DOHH2 (cell line): ENCODE data around the gene CCN5.

Source experiments
- H3F3A ChIP-seq: fragments of 200-600 bp; sonication (generic), shearing (Covaris generic); 2 replicates; pipeline ENCODE4 v1.6.0; 2016; ENCODE audit warnings: antibody characterized with exemption, mild to moderate bottlenecking; ENCODE audit not compliant: control insufficient read depth, insufficient read depth
- H3K27ac ChIP-seq: fragments of 200-600 bp; sonication (generic); 2 replicates; pipeline ENCODE4 v1.5.1; 2014; ENCODE audit warnings: low read depth, mild to moderate bottlenecking, low read length, moderate library complexity
- H3K27me3 ChIP-seq: fragments of 200-600 bp; sonication (generic); 2 replicates; pipeline ENCODE4 v1.6.1; 2014; ENCODE audit warnings: mild to moderate bottlenecking, low read length, mixed read lengths; ENCODE audit not compliant: control insufficient read depth
- H3K36me3 ChIP-seq: fragments of 200-600 bp; sonication (generic); 2 replicates; pipeline ENCODE4 v1.6.1; 2014; ENCODE audit warnings: mild to moderate bottlenecking, low read length, moderate library complexity, mixed read lengths; ENCODE audit not compliant: control insufficient read depth
- H3K4me1 ChIP-seq: fragments of 200-600 bp; sonication (generic); 2 replicates; pipeline ENCODE4 v1.6.1; 2014; ENCODE audit warnings: mild to moderate bottlenecking, low read length, mixed read lengths; ENCODE audit not compliant: control insufficient read depth
- H3K4me2 ChIP-seq: fragments of 200-600 bp; sonication (generic); 2 replicates; pipeline ENCODE4 v1.6.0; 2014; ENCODE audit warnings: mild to moderate bottlenecking, low read length, moderate library complexity
- H3K4me3 ChIP-seq: fragments of 200-600 bp; sonication (generic); 2 replicates; pipeline ENCODE4 v1.5.1; 2014; ENCODE audit warnings: mild to moderate bottlenecking, low read length, mixed read lengths
- H3K79me2 ChIP-seq: fragments of 200-600 bp; sonication (generic); 2 replicates; pipeline ENCODE4 v1.6.1; 2014; ENCODE audit warnings: mild to moderate bottlenecking, low read length, mixed read lengths; ENCODE audit not compliant: control insufficient read depth
- H3K9me2 ChIP-seq: fragments of 200-600 bp; sonication (generic); replicated peaks from 2 replicates; pipeline ENCODE4 v1.6.1; 2014; ENCODE audit warnings: mild to moderate bottlenecking, low read length, mixed read lengths; ENCODE audit not compliant: control insufficient read depth
- H3K9me3 ChIP-seq: fragments of 200-600 bp; sonication (generic); 2 replicates; pipeline ENCODE4 v1.6.1; 2014; ENCODE audit warnings: antibody characterized with exemption, low read length, mixed read lengths; ENCODE audit not compliant: control insufficient read depth, insufficient read depth
- H4K20me1 ChIP-seq: fragments of 200-600 bp; sonication (generic); 2 replicates; pipeline ENCODE4 v1.6.0; 2014; ENCODE audit warnings: low read depth, mild to moderate bottlenecking, antibody characterized with exemption, low read length, moderate library complexity; ENCODE audit not compliant: control insufficient read depth, insufficient read depth
- EZH2phosphoT487 ChIP-seq: fragments of 200-600 bp; sonication (generic); IDR thresholded peaks from 2 replicates; pipeline ENCODE4 v1.6.1; 2017; ENCODE audit warnings: borderline replicate concordance, mild to moderate bottlenecking, antibody characterized with exemption, low read length, moderate library complexity, mixed read lengths
- TF ChIP-seq, protein P1 (sequence below): fragments of 200-600 bp; sonication (generic); IDR thresholded peaks from one replicate; pipeline ENCODE4 v1.5.1; 2014; ENCODE audit warnings: antibody characterized with exemption, mild to moderate bottlenecking, low read depth, low read length; ENCODE audit not compliant: poor library complexity, severe bottlenecking

Gene CCN5

DNA sequence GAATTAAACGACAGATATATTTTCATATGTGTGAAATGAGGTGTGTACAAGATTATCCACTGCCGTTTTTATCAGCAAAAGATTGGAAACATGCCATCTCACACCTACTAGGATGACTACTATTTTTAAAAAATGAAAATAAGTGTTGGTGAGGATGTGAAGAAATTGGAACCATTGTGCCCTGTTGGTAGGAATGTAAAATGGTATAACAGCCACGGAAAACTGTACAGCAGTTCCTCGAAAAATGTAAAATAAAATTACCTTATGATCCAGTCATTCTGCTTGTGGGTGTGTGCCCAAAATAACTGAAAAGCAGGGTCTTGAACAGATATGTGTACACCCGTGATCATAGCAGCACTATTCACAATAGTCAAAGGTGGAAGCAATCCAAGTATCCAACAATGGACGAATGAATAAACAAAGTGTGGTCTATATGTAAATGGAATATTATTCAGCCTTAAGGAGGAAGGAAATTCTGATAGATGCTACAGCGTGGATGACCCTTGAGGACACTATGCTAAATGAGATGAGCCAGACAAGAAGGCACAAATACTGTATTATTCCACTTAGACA is 27.0 kb upstream of the CCN5 start:
- H3K36me3 ChIP-seq: no peaks in the 10 kb centered on the region
- H3K4me1 ChIP-seq: peaks cover 7% of the 10 kb centered on the region
- no peaks in the 10 kb centered on the region for H3K9me3 ChIP-seq
- H3K4me3 ChIP-seq: no peak overlapping the region
- H3K27me3 ChIP-seq: peaks cover 2% of the 10 kb centered on the region; the same call in 1 of the 2 replicates
- no peaks in the 10 kb centered on the region for H3K79me2 ChIP-seq
- no peaks in the 10 kb centered on the region for H3K9me2 ChIP-seq
- H3K27ac ChIP-seq: no peak overlapping the region
- TF ChIP-seq EZH2phosphoT487: no peak
- TF ChIP-seq, protein P1, sequence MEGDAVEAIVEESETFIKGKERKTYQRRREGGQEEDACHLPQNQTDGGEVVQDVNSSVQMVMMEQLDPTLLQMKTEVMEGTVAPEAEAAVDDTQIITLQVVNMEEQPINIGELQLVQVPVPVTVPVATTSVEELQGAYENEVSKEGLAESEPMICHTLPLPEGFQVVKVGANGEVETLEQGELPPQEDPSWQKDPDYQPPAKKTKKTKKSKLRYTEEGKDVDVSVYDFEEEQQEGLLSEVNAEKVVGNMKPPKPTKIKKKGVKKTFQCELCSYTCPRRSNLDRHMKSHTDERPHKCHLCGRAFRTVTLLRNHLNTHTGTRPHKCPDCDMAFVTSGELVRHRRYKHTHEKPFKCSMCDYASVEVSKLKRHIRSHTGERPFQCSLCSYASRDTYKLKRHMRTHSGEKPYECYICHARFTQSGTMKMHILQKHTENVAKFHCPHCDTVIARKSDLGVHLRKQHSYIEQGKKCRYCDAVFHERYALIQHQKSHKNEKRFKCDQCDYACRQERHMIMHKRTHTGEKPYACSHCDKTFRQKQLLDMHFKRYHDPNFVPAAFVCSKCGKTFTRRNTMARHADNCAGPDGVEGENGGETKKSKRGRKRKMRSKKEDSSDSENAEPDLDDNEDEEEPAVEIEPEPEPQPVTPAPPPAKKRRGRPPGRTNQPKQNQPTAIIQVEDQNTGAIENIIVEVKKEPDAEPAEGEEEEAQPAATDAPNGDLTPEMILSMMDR: no peak
- H4K20me1 ChIP-seq: no peaks in the 10 kb centered on the region
- no peak overlapping the region for H3K4me2 ChIP-seq
- no peaks in the 10 kb centered on the region for H3F3A ChIP-seq

DNA sequence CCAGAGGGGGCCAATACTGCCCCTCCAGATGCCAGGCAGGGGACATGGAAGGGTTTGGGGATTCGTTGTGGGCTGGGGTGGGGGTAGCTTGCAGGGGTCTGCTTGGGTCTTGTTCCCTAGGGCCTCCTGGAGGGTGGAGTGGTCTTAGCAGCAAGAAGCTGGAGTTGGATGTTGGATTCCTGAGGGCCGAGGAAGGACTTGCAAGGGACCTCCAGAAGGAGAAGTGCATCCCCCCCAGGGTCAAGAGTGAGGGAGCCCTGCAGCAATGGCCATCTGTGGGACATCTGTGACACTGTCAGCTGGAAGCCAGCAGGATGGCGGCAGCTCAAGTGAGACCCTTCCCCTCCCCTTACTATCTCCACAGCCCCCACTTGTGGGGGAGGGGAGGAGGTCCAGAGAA is 25.4 kb upstream of the CCN5 start:
- no peak overlapping the region for H3K4me3 ChIP-seq
- no peaks in the 10 kb centered on the region for H3K79me2 ChIP-seq
- H3K27ac ChIP-seq: no peak overlapping the region
- no peaks in the 10 kb centered on the region for H4K20me1 ChIP-seq
- peaks cover 2% of the 10 kb centered on the region; the same call in 1 of the 2 replicates for H3K27me3 ChIP-seq
- H3F3A ChIP-seq: no peaks in the 10 kb centered on the region
- peaks cover 2% of the 10 kb centered on the region for H3K4me1 ChIP-seq
- no peak for TF ChIP-seq EZH2phosphoT487
- TF ChIP-seq, protein P1: no peak
- H3K9me2 ChIP-seq: no peaks in the 10 kb centered on the region
- no peak overlapping the region for H3K4me2 ChIP-seq
- H3K9me3 ChIP-seq: no peaks in the 10 kb centered on the region
- no peaks in the 10 kb centered on the region for H3K36me3 ChIP-seq

DNA sequence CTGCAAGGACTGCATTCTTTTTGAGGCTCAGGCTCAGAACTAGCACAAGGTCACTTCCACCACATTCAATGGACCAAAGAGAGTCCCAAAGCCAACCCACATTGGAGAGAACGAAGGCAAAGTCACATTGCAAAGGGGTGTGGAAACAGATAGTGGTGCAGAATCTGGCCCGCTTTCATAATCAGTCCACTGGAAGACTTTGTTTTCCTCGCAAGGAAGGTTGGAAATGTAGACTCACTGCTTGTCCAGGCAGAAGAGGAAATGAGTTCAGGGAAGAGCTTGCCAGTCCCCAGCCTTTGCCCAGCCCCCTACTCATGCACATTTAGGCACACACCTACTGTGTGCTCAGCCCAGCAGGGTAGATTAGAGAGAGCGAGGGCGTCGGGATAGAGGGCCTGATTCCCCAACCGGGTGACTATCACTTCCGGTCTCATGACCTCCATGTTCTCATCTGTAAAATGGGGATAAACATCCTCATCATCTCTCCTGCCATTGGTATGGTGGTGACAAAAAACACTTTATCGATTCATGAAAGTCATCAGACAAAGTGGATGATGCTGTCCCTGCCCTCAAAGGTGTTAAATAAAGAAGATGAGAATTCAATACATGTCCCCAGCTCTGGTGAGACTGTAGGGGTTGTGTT is 24.3 kb upstream of the CCN5 start:
- Histone ChIP-seq H3K9me3 (no peaks in the 10 kb centered on the region), H3F3A (no peaks in the 10 kb centered on the region), H3K4me2 (no peak overlapping the region), H3K79me2 (no peaks in the 10 kb centered on the region), H3K4me3 (no peak overlapping the region), H3K4me1 (no peaks in the 10 kb centered on the region), H3K27me3 (peaks cover 2% of the 10 kb centered on the region; the same call in 1 of the 2 replicates), H3K36me3 (no peaks in the 10 kb centered on the region), H3K9me2 (no peaks in the 10 kb centered on the region), H4K20me1 (no peaks in the 10 kb centered on the region), H3K27ac (no peak overlapping the region)
- TF ChIP-seq, protein P1: no peak
- no peak for TF ChIP-seq EZH2phosphoT487
